H9 (cell line): ENCODE results near the gene CNTD1. TPM values are rescaled to one million over a fixed set of nuclear protein-coding genes. Genes with fewer than 3 reads are reported as not detected.

ENCODE experiments used
- DNase-seq: peaks from one replicate; pipeline ENCODE4 v3.0.0-alpha.2; 2017
- H2AFZ ChIP-seq: one replicate; pipeline ENCODE4 v1.6.1; 2013; ENCODE audit warnings: mild to moderate bottlenecking, low read length, control low read depth, moderate library complexity
- H2AK5ac ChIP-seq: 2 replicates; pipeline ENCODE4 v1.6.1; 2013; ENCODE audit warnings: low read length, control low read depth, mixed read lengths; ENCODE audit not compliant: insufficient read length
- H2BK120ac ChIP-seq: one replicate; pipeline ENCODE4 v1.6.1; 2013; ENCODE audit warnings: low read depth, mild to moderate bottlenecking, low read length, control low read depth, inconsistent platforms; ENCODE audit not compliant: poor library complexity, severe bottlenecking
- H2BK12ac ChIP-seq: 2 replicates; pipeline ENCODE4 v1.6.1; 2013; ENCODE audit warnings: low read length, control low read depth, mixed read lengths, low read depth; ENCODE audit not compliant: insufficient read length
- H2BK15ac ChIP-seq: 2 replicates; pipeline ENCODE4 v1.6.1; 2013; ENCODE audit warnings: low read depth, low read length, control low read depth
- H2BK20ac ChIP-seq: one replicate; pipeline ENCODE4 v1.6.1; 2013; ENCODE audit warnings: low read depth, mild to moderate bottlenecking, low read length, control low read depth, inconsistent platforms; ENCODE audit not compliant: poor library complexity, severe bottlenecking
- H2BK5ac ChIP-seq: 2 replicates; pipeline ENCODE4 v1.6.1; 2013; ENCODE audit warnings: low read length, control low read depth, mixed read lengths; ENCODE audit not compliant: insufficient read length
- H3K14ac ChIP-seq: 2 replicates; pipeline ENCODE4 v1.6.1; 2013; ENCODE audit warnings: low read length, control low read depth; ENCODE audit not compliant: insufficient read depth
- H3K18ac ChIP-seq: 2 replicates; pipeline ENCODE4 v1.6.1; 2013; ENCODE audit warnings: low read depth, mild to moderate bottlenecking, mixed read lengths, low read length, control low read depth; ENCODE audit not compliant: insufficient read length
- H3K23ac ChIP-seq: 2 replicates; pipeline ENCODE4 v1.6.1; 2013; ENCODE audit warnings: low read length, control low read depth, mixed read lengths, low read depth; ENCODE audit not compliant: insufficient read length
- H3K23me2 ChIP-seq: 2 replicates; pipeline ENCODE4 v1.6.1; 2013; ENCODE audit warnings: low read depth, mild to moderate bottlenecking, mixed read lengths, low read length, control low read depth; ENCODE audit not compliant: insufficient read length, poor library complexity, severe bottlenecking
- H3K27ac ChIP-seq: 2 replicates; pipeline ENCODE4 v1.5.1; 2013; ENCODE audit warnings: low read length, control low read depth, mixed read lengths, low read depth; ENCODE audit not compliant: insufficient read length
- H3K27me3 ChIP-seq: 2 replicates; pipeline ENCODE4 v1.6.1; 2013; ENCODE audit warnings: low read length, control low read depth, inconsistent platforms; ENCODE audit not compliant: insufficient read depth
- H3K4ac ChIP-seq: 2 replicates; pipeline ENCODE4 v1.6.1; 2013; ENCODE audit warnings: low read depth, mild to moderate bottlenecking, control low read depth, inconsistent platforms, low read length, moderate library complexity
- H3K4me1 ChIP-seq: 2 replicates; pipeline ENCODE4 v1.6.1; 2013; ENCODE audit warnings: low read length, control low read depth, inconsistent platforms; ENCODE audit not compliant: insufficient read depth
- H3K4me2 ChIP-seq: 2 replicates; pipeline ENCODE4 v1.6.1; 2013; ENCODE audit warnings: low read length, control low read depth, mixed read lengths; ENCODE audit not compliant: insufficient read length, insufficient read depth
- H3K56ac ChIP-seq: 2 replicates; pipeline ENCODE4 v1.6.1; 2013; ENCODE audit warnings: low read depth, mild to moderate bottlenecking, mixed read lengths, low read length, control low read depth; ENCODE audit not compliant: insufficient read length
- H3K79me1 ChIP-seq: 2 replicates; pipeline ENCODE4 v1.6.1; 2013; ENCODE audit warnings: low read depth, mild to moderate bottlenecking, moderate library complexity, low read length, control low read depth, inconsistent platforms; ENCODE audit not compliant: insufficient read depth, poor library complexity, severe bottlenecking
- H3K79me2 ChIP-seq: 2 replicates; pipeline ENCODE4 v1.6.1; 2013; ENCODE audit warnings: low read length, control low read depth, inconsistent platforms; ENCODE audit not compliant: insufficient read depth
- H3K9ac ChIP-seq: 2 replicates; pipeline ENCODE4 v1.6.1; 2013; ENCODE audit warnings: low read length, control low read depth, mixed read lengths; ENCODE audit not compliant: insufficient read length; ENCODE audit errors: extremely low read depth
- H3K9me3 ChIP-seq: one replicate; pipeline ENCODE4 v1.6.1; 2013; ENCODE audit warnings: low read depth, low read length, inconsistent platforms; ENCODE audit not compliant: control insufficient read depth
- H3T11ph ChIP-seq: one replicate; pipeline ENCODE4 v1.6.1; 2013; ENCODE audit warnings: mild to moderate bottlenecking, low read length, control low read depth, inconsistent platforms
- H4K20me1 ChIP-seq: one replicate; pipeline ENCODE4 v1.6.1; 2013; ENCODE audit not compliant: control insufficient read depth, insufficient read length, insufficient read depth
- H4K5ac ChIP-seq: 2 replicates; pipeline ENCODE4 v1.6.1; 2013; ENCODE audit warnings: low read depth, mild to moderate bottlenecking, mixed read lengths, low read length, control low read depth; ENCODE audit not compliant: insufficient read length
- H4K8ac ChIP-seq: replicated peaks from 2 replicates; pipeline ENCODE4 v1.6.1; 2013; ENCODE audit warnings: low read length, control low read depth, mixed read lengths, low read depth; ENCODE audit not compliant: insufficient read length
- H4K91ac ChIP-seq: 2 replicates; pipeline ENCODE4 v1.6.1; 2013; ENCODE audit warnings: low read depth, mild to moderate bottlenecking, moderate library complexity, mixed read lengths, low read length, control low read depth; ENCODE audit not compliant: insufficient read length
- H3K27ac Mint-ChIP-seq, 3 experiments: 2 replicates in 2 of 3; 3 replicates in 1 of 3; pipeline ENCODE4 v1.8.0; 2020 to 2021; ENCODE audit warnings: mixed read lengths in 3 of 3, mild to moderate bottlenecking in 1 of 3, moderate library complexity in 1 of 3
- H3K27me3 Mint-ChIP-seq: 2 replicates; pipeline ENCODE4 v1.8.0; 2021; ENCODE audit warnings: low read depth, mild to moderate bottlenecking, moderate library complexity, mixed read lengths
- H3K36me3 Mint-ChIP-seq, 3 experiments: 2 replicates in 2 of 3; 3 replicates in 1 of 3; pipeline ENCODE4 v1.8.0; 2020 to 2021; ENCODE audit warnings: low read depth in 3 of 3, mixed read lengths in 3 of 3; ENCODE audit not compliant: insufficient read depth in 1 of 3
- H3K4me1 Mint-ChIP-seq, 2 experiments: 2 replicates each; pipeline ENCODE4 v1.8.0; 2020; ENCODE audit warnings: mixed read lengths in 2 of 2
- H3K4me3 Mint-ChIP-seq, 2 experiments: 2 replicates in 1 of 2; 3 replicates in 1 of 2; pipeline ENCODE4 v1.8.0; 2020 to 2021; ENCODE audit warnings: mild to moderate bottlenecking in 2 of 2, mixed read lengths in 2 of 2, moderate library complexity in 1 of 2
- H3K9me3 Mint-ChIP-seq, 2 experiments: 2 replicates in 1 of 2; 3 replicates in 1 of 2; pipeline ENCODE4 v1.8.0; 2020; ENCODE audit warnings: mild to moderate bottlenecking in 2 of 2, mixed read lengths in 2 of 2, moderate library complexity in 1 of 2
- CTCF ChIP-seq: fragments of 200-600 bp; sonication (generic); conservative IDR thresholded peaks from 3 replicates; pipeline ENCODE4 v1.8.0; 2021; ENCODE audit warnings: antibody characterized with exemption, mild to moderate bottlenecking
- WGBS: extraction: QIAGEN DNeasy Blood & Tissue Kit; methylation state at CpG from one replicate; pipeline ENCODE4 v1.1.7; 2013; ENCODE audit warnings: missing lambda C conversion rate, low lambda C conversion rate, mixed read lengths; ENCODE audit not compliant: insufficient read length; ENCODE audit errors: extremely low coverage; 5-methylcytosine and 5-hydroxymethylcytosine counted together
- total RNA-seq: library from RNA; stranded (reverse); gene quantifications from 2 replicates; pipeline ENCODE4 v1.2.1, GENCODE V29; 2021

Gene CNTD1
- total RNA-seq, 1 experiment from 2014 or later: not detected

GRCh38 chr17:42809250-42809649 lies 10.6 kb downstream of the CNTD1 start:
- no peaks in the 10 kb centered on the region for H3K9me3 Mint-ChIP-seq
- no peak overlapping the region for H2AFZ ChIP-seq
- no peak overlapping the region for H2BK15ac ChIP-seq
- no peak overlapping the region for H2BK20ac ChIP-seq
- no peak overlapping the region for H3K14ac ChIP-seq
- H3K4me3 Mint-ChIP-seq: no peak overlapping the region
- H2BK120ac ChIP-seq: no peak overlapping the region
- no peak overlapping the region for H3K27ac Mint-ChIP-seq
- H2BK12ac ChIP-seq: no peak overlapping the region
- H3K27ac ChIP-seq: no peak overlapping the region
- H2BK5ac ChIP-seq: no peak overlapping the region
- no peaks in the 10 kb centered on the region for H3K27me3 ChIP-seq
- TF ChIP-seq CTCF: no peak
- H3T11ph ChIP-seq: no peak overlapping the region
- no peak overlapping the region for H4K8ac ChIP-seq
- H3K23me2 ChIP-seq: no peaks in the 10 kb centered on the region
- H3K79me2 ChIP-seq: no peaks in the 10 kb centered on the region
- no peak overlapping the region for H4K91ac ChIP-seq
- no peak overlapping the region for H3K56ac ChIP-seq
- no peaks in the 10 kb centered on the region; the same call in 1 of the 2 replicates for H3K27me3 Mint-ChIP-seq
- H3K18ac ChIP-seq: no peak overlapping the region
- no peak for DNase-seq
- H3K79me1 ChIP-seq: no peaks in the 10 kb centered on the region
- H4K5ac ChIP-seq: no peak overlapping the region
- WGBS: no CpG with 5 or more reads among the region's 3 CpGs
- no peak overlapping the region for H3K4me2 ChIP-seq
- H3K9ac ChIP-seq: no peak overlapping the region
- H3K23ac ChIP-seq: no peak overlapping the region
- H3K9me3 ChIP-seq: no peaks in the 10 kb centered on the region
- no peaks in the 10 kb centered on the region for H4K20me1 ChIP-seq
- H3K4me1 Mint-ChIP-seq: no peaks in the 10 kb centered on the region
- no peak overlapping the region for H2AK5ac ChIP-seq
- no peaks in the 10 kb centered on the region for H3K4me1 ChIP-seq
- H3K4ac ChIP-seq: no peak overlapping the region
- peaks cover 2 to 36% (median 30%) of the 10 kb centered on the region in 3 experiments; a peak in 5 of 7 replicates for H3K36me3 Mint-ChIP-seq
